Psoas muscle (tissue), 8 donors: ENCODE results near the gene LPP. TPM values are rescaled to one million over a fixed set of nuclear protein-coding genes. Genes with fewer than 3 reads are reported as not detected.
A peak's percentile ranks its signal among the peaks of the same experiment; 100 is the strongest.

Experiments
- ATAC-seq, 4 donors: fragments of 200-7000 bp; cut with Tn5 transposase; one replicate each; pipeline ENCODE4 v1.9.1; 2020; ENCODE audit warnings: moderate library complexity in 3 of 4, mild to moderate bottlenecking in 2 of 4
- DNase-seq, 2 donors: peaks; one replicate each; pipeline ENCODE4 v3.0.0-alpha.2; 2020
- H3K27ac ChIP-seq: fragments of 200-600 bp; one replicate; pipeline ENCODE4 v1.8.0; 2022
- H3K27me3 ChIP-seq, 3 donors: fragments of 200-600 bp in 1 of 3; one replicate each; pipeline versions ENCODE4 v1.6.1 to v1.8.0; 2013 to 2022; ENCODE audit warnings: low read length in 2 of 3, mild to moderate bottlenecking in 2 of 3, moderate library complexity in 1 of 3; ENCODE audit not compliant: insufficient read depth in 3 of 3
- H3K36me3 ChIP-seq, 2 donors: fragments of 200-600 bp in 1 of 2; one replicate each; pipeline versions ENCODE4 v1.6.1 to v1.8.0; 2013 to 2022; ENCODE audit warnings: low read depth in 1 of 2, mild to moderate bottlenecking in 1 of 2, moderate library complexity in 1 of 2; ENCODE audit not compliant: insufficient read depth in 1 of 2
- H3K4me1 ChIP-seq: fragments of 200-600 bp; one replicate; pipeline ENCODE4 v1.8.0; 2022
- H3K4me3 ChIP-seq: fragments of 200-600 bp; one replicate; pipeline ENCODE4 v1.8.0; 2022; ENCODE audit warnings: mild to moderate bottlenecking
- H3K9me3 ChIP-seq: fragments of 200-600 bp; one replicate; pipeline ENCODE4 v1.8.0; 2022
- WGBS, 3 donors: extraction: QIAGEN DNeasy Blood & Tissue Kit; methylation state at CpG; one replicate each; pipeline versions ENCODE4 v1.1.6 to v1.1.7; 2013; 5-methylcytosine and 5-hydroxymethylcytosine counted together
- intact Hi-C, 2 donors: fragments of 100-400 bp; cut with DNase I; formaldehyde crosslinking; loops; one replicate each; pipeline versions ENCODE4 v1.11.0 to v1.14.2; 2022
- polyA plus RNA-seq, 3 donors: library from polyadenylated mRNA; stranded (reverse); fragments of 200-250 nt; gene quantifications; one replicate each; pipeline ENCODE4 v1.2.3, GENCODE V29; 2013
- total RNA-seq, 4 donors: library from RNA; stranded (reverse); fragmentation: NEBNext Ultra II Directional in 2 of 4; extraction: Animal tissue kit (Norgen Biotek cat#: 25700) in 2 of 4; gene quantifications; one replicate each; pipeline versions ENCODE4 v1.2.1 to v1.2.4, GENCODE V29; 2021 to 2023
- TF ChIP-seq, protein P1 (sequence below): fragments of 200-600 bp; IDR thresholded peaks from one replicate; pipeline ENCODE4 v1.8.0; 2022; ENCODE audit warnings: antibody characterized with exemption
- donor health status: healthy with polysubstance abuse.
- donor health status: DM: no; HTN: no; CAD: no; lungs with moderate emphysema.
- donor health status: Bipolar disorder and iron deficiency.
- donor health status: healthy.
- donor health status: DM: yes; HTN: yes; CAD: no.
- donor health status: DM: no; HTN: no; CAD: no.
- donor health status: DM: no; HTN: no; CAD: no.
- donor health status: DM: yes; HTN: yes; CAD: no.

Gene LPP
- total and polyA plus RNA-seq, 7 donors: 2.6 to 80.3 (median 42.8) TPM

DNA sequence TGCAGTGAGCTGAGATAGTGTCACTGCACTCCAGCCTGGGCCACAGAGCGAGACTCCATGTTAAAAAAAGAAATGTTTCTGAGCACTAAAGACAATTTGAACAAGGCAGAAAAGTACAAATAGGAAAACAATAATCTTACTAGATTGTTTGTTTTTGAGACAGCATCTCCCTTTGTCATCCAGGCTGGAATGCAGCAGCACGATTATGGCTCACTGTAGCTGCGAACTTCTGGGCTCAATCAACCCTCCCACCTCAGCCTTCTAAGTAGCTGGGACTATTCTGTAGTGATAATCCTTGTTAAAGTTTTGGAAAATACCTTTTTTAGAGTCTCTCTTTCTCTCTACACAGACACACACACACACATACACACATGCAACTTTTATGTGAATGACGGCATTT is 107.1 kb downstream of the LPP start:
- peaks cover 70% of the 10 kb centered on the region for H3K4me1 ChIP-seq
- no peak for ATAC-seq
- DNase-seq: no peak
- intact Hi-C loops: loop anchor here in 1 of 2 donors (5.0 to 10.0 kb wide), 2 partner anchors 74 to 106 kb away; partner anchors contain the start of gene LPP
- no peaks in the 10 kb centered on the region for H3K27me3 ChIP-seq
- WGBS, 3 donors: 81 to 91% (median 83%) methylated on average over 4 of the region's 4 CpGs
- H3K9me3 ChIP-seq: no peaks in the 10 kb centered on the region
- no peak overlapping the region for H3K4me3 ChIP-seq
- peak overlapping the region; percentile 98 for H3K27ac ChIP-seq
- TF ChIP-seq, protein P1, sequence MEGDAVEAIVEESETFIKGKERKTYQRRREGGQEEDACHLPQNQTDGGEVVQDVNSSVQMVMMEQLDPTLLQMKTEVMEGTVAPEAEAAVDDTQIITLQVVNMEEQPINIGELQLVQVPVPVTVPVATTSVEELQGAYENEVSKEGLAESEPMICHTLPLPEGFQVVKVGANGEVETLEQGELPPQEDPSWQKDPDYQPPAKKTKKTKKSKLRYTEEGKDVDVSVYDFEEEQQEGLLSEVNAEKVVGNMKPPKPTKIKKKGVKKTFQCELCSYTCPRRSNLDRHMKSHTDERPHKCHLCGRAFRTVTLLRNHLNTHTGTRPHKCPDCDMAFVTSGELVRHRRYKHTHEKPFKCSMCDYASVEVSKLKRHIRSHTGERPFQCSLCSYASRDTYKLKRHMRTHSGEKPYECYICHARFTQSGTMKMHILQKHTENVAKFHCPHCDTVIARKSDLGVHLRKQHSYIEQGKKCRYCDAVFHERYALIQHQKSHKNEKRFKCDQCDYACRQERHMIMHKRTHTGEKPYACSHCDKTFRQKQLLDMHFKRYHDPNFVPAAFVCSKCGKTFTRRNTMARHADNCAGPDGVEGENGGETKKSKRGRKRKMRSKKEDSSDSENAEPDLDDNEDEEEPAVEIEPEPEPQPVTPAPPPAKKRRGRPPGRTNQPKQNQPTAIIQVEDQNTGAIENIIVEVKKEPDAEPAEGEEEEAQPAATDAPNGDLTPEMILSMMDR: no peak
- no peaks in the 10 kb centered on the region for H3K36me3 ChIP-seq

DNA sequence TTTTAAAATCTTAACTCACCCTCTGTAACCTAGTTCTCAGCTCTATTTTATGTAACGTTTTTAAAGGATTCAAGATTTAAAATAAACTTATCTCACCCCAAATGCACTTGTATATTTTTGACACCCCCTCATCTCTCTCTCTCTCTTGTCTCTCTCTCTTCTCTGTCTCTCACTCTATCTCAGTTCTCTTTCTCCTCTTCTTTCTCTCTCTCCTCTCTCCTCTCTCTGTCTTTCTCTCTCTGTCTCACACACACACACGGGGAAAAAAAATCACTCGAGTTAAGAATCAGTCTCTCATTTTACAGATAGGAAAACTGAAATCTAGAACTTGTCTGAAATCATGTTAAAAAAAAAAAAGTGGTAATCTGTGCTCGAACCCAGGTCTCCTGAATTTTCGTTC is 108.5 kb downstream of the LPP start:
- no peak overlapping the region for H3K4me3 ChIP-seq
- H3K36me3 ChIP-seq: no peaks in the 10 kb centered on the region
- H3K4me1 ChIP-seq: peaks cover 73% of the 10 kb centered on the region
- H3K27me3 ChIP-seq: no peaks in the 10 kb centered on the region
- no peaks in the 10 kb centered on the region for H3K9me3 ChIP-seq
- TF ChIP-seq, protein P1: no peak
- 35 to 62% (median 43%) methylated on average over 5 of the region's 5 CpGs for WGBS, 3 donors
- no peak for DNase-seq
- intact Hi-C loops: loop anchor here in 1 of 2 donors (5.0 to 10.0 kb wide), 2 partner anchors 75 to 108 kb away; partner anchors contain the start of gene LPP
- ATAC-seq: no peak
- H3K27ac ChIP-seq: peak overlapping the region; percentile 98

DNA sequence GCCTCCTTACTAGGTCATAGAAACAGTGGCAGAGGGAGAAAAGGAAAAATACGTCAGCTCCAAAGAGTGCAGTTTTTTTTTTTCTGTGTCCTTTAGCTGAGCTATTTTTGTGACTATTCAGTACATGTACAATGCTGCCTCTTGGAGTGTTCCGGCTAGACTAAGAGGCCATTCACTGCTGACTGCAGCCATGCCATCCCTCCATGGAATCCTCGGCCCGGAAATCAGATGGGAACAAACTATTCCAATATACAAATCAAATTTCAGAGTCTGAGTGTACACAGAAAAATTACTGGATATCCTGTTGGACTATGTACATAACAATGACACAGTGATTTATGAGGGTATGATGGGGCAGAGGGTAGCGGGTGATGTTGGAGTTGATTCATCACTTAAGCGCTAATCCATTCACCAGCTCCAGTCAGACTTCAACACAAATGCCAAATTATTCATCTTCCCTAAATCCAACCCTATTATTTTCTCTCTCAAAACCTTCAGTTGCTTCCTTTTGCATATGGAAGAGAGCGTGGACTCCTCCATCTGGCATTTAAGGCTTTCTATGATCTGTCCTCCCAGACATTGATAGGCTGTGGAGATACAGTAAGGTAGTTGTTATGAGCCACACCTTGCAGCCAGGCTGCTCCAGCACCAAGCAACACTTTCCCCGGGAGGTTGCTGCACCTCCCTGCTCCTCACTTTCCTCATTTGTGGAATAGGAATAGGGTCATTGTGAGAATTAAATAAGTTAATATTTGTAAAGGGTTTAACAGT is 109.1 kb downstream of the LPP start:
- Histone ChIP-seq H3K9me3 (no peaks in the 10 kb centered on the region), H3K27ac (peak overlapping the region; percentile 98), H3K4me1 (peaks cover 75% of the 10 kb centered on the region), H3K36me3 (no peaks in the 10 kb centered on the region), H3K27me3 (no peaks in the 10 kb centered on the region), H3K4me3 (no peak overlapping the region)
- TF ChIP-seq, protein P1: no peak
- DNase-seq: peak in 1 of 2 donors; percentile 74
- ATAC-seq: peak; percentile 41 to 67 (median 56)
- 35 to 57% (median 46%) methylated on average over 8 of the region's 8 CpGs for WGBS, 3 donors
- intact Hi-C loops: loop anchor here in 1 of 2 donors (5.0 to 10.0 kb wide), 2 partner anchors 76 to 108 kb away; partner anchors contain the start of gene LPP

DNA sequence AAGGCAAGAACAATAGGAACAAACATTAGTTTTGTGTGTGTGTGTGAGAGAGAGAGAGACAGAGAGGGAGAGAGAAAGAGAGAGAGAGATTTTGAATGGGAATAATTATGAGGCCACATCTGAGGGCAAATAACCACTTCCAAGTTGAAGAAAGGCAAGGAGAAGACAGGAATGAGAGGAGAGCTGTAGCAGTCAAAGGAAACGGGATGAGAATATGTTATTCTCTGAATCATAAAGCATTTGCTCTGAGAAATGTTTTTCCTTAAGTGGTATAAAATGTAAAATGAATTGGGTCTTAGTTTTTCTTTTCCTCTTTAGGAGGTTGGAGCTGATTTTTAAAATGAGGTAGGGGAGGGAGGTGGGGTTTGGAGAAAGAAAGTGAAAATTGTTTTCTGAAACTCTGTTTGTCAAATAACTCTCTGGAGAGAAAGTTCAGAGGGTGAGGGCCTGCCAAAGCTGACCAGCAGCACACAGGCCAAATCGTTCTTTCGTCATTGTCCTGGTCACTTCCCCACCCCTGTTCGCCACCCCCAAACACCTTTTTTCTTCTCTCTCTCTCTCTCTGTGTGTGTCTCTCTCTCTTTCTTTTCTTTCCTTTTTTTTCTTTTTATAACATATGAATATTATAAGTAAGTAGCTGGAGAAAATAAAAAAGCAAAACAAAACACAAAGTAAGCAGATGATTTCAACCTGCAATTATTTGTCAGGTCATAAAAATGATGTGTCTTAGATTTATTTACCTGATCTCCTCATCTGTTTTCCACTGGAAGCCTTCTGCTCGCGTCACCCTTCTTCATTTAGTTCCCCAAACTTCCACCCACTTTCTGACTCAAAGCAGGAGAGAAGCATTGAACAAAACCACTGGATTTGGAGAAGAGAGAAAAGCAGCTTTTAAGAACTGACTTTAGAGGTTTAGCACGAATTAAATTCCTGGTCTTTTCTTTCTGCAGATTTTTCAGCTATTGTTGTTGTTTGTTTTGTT is 110.6 kb downstream of the LPP start:
- ATAC-seq (peak in 3 of 4 donors; percentile 25 to 51 (median 34)), DNase-seq (peak; percentile 45 to 77)
- Histone ChIP-seq H3K36me3 (no peaks in the 10 kb centered on the region), H3K27ac (peak overlapping the region; percentile 98), H3K9me3 (no peaks in the 10 kb centered on the region), H3K27me3 (no peaks in the 10 kb centered on the region), H3K4me3 (peak overlapping the region; percentile 62), H3K4me1 (peaks cover 75% of the 10 kb centered on the region)
- TF ChIP-seq, protein P1: no peak
- WGBS, 3 donors: 17 to 34% (median 24%) methylated on average over 7 of the region's 7 CpGs
- intact Hi-C loops: loop anchor here (2.0 to 10.0 kb wide), 4 partner anchors 32 to 526 kb away; partner anchors contain the start of gene LPP (in 1 of the 2)
